OCI-LY1 (cell line): Measurements from ENCODE around the gene UBE2S.

Source experiments
- EZH2 ChIP-seq: fragments of 200-600 bp; sonication (generic), shearing (Covaris generic); IDR thresholded peaks from 2 replicates; pipeline ENCODE4 v1.8.0; 2017; ENCODE audit warnings: borderline replicate concordance, mixed run types, mild to moderate bottlenecking, antibody characterized with exemption, low read length, moderate library complexity, mixed read lengths
- TF ChIP-seq, protein P1 (sequence below): fragments of 200-600 bp; sonication (generic), shearing (Covaris generic); IDR thresholded peaks from 2 replicates; pipeline ENCODE4 v1.5.1; 2017; ENCODE audit warnings: mild to moderate bottlenecking, antibody characterized with exemption, low read length, moderate library complexity, mixed read lengths

DNA sequence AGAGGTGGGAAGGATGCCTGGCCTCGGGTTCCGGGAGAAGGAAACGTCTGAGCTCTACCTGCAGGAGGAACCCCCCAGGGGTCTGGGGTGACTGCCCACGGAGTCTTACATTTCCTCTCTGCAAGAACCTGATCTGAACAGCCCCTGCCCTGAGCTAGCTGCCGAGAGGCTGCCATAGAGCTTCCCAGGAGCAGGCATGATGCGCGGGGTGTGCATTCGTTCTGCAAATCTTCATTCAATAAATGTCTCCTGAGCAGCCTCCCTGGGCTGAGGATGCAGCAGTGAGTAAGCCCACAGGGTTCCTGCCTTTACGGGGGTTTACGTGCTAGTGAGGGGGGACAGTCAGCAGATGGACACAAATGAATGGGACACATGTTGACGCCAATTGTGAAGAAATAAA is 37.1 kb upstream of the UBE2S start:
- TF ChIP-seq, protein P1, sequence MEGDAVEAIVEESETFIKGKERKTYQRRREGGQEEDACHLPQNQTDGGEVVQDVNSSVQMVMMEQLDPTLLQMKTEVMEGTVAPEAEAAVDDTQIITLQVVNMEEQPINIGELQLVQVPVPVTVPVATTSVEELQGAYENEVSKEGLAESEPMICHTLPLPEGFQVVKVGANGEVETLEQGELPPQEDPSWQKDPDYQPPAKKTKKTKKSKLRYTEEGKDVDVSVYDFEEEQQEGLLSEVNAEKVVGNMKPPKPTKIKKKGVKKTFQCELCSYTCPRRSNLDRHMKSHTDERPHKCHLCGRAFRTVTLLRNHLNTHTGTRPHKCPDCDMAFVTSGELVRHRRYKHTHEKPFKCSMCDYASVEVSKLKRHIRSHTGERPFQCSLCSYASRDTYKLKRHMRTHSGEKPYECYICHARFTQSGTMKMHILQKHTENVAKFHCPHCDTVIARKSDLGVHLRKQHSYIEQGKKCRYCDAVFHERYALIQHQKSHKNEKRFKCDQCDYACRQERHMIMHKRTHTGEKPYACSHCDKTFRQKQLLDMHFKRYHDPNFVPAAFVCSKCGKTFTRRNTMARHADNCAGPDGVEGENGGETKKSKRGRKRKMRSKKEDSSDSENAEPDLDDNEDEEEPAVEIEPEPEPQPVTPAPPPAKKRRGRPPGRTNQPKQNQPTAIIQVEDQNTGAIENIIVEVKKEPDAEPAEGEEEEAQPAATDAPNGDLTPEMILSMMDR = no peak
- TF ChIP-seq EZH2 = no peak
